ENCODE results near the gene LRP6. TPM values are rescaled to one million over a fixed set of nuclear protein-coding genes. Genes with fewer than 3 reads are reported as not detected.

LRP6 gene
- total and polyA plus RNA-seq, 2 of the 8 experiments (the other 6 are each of a cell fraction or from before 2014, with no cell fraction given): 53.6 to 73.2 TPM

GRCh38 chr12:12181511-12181910 lies 85.3 kb downstream of the LRP6 start (continued):
- TF ChIP-seq POLR2AphosphoS5 (IDR thresholded peaks at IDR 0.05; ENCODE audit: low read depth, low read length) (no peak), CTBP2 (IDR thresholded peaks at IDR 0.05; ENCODE audit: borderline replicate concordance, insufficient read depth, insufficient read length, low read length) (no peak), GABPA (IDR thresholded peaks at IDR 0.05; ENCODE audit: borderline replicate concordance, insufficient read depth, low read length) (no peak), CHD1 (IDR thresholded peaks at IDR 0.05; ENCODE audit: low read depth, low read length) (no peak), TEAD4 (IDR thresholded peaks at IDR 0.05; ENCODE audit: low read depth, low read length) (no peak), CHD2 (IDR thresholded peaks at IDR 0.05; ENCODE audit: low read length) (no peak), CBX5 (IDR thresholded peaks at IDR 0.05; ENCODE audit: low read depth, low read length) (no peak), TCF12 (IDR thresholded peaks at IDR 0.05; ENCODE audit: low read depth, low read length) (no peak), CBX8 (IDR thresholded peaks at IDR 0.05; ENCODE audit: borderline replicate concordance, low read depth, low read length) (no peak), KDM4A (IDR thresholded peaks at IDR 0.05; ENCODE audit: low read depth, low read length, severe bottlenecking) (no peak)

All from H1 (cell line).